Neural progenitor cell (in vitro differentiated cells): ENCODE data around the gene TMPRSS13. TPM values are rescaled to one million over a fixed set of nuclear protein-coding genes. Genes with fewer than 3 reads are reported as not detected.

Experiments
- DNase-seq: peaks from one replicate; pipeline ENCODE4 v3.0.0-alpha.2; 2016; ENCODE audit warnings: low spot score
- H2AFZ ChIP-seq: fragments of 200-600 bp; sonication (generic); replicated peaks from 2 replicates; pipeline ENCODE4 v1.6.1; 2016; ENCODE audit warnings: antibody characterized with exemption
- H3F3A ChIP-seq: fragments of 200-600 bp; sonication (generic); 2 replicates; pipeline ENCODE4 v1.6.1; 2016; ENCODE audit warnings: antibody characterized with exemption, low read depth
- H3K27ac ChIP-seq: fragments of 200-600 bp; sonication (generic); 2 replicates; pipeline ENCODE4 v1.5.1; 2016; ENCODE audit warnings: mild to moderate bottlenecking
- H3K27me3 ChIP-seq: fragments of 200-600 bp; sonication (generic); 2 replicates; pipeline ENCODE4 v1.6.1; 2016; ENCODE audit warnings: mild to moderate bottlenecking, moderate library complexity
- H3K36me3 ChIP-seq: fragments of 200-600 bp; sonication (generic); 2 replicates; pipeline ENCODE4 v1.5.1; 2016
- H3K4me1 ChIP-seq: fragments of 200-600 bp; sonication (generic); 2 replicates; pipeline ENCODE4 v1.6.1; 2016; ENCODE audit warnings: mixed run types
- H3K4me2 ChIP-seq: fragments of 200-600 bp; sonication (generic); 2 replicates; pipeline ENCODE4 v1.6.1; 2016
- H3K4me3 ChIP-seq: fragments of 200-600 bp; sonication (generic); 2 replicates; pipeline ENCODE4 v1.5.1; 2016
- H3K79me2 ChIP-seq: fragments of 200-600 bp; sonication (generic); 2 replicates; pipeline ENCODE4 v1.6.1; 2016; ENCODE audit warnings: low read depth
- H3K9ac ChIP-seq: fragments of 200-600 bp; sonication (generic); 2 replicates; pipeline ENCODE4 v1.6.1; 2016
- H3K9me3 ChIP-seq: fragments of 200-600 bp; sonication (generic); 2 replicates; pipeline ENCODE4 v1.5.1; 2016; ENCODE audit warnings: low read depth
- H4K20me1 ChIP-seq: fragments of 200-600 bp; sonication (generic); 2 replicates; pipeline ENCODE4 v1.6.1; 2016; ENCODE audit warnings: low read depth
- H3K27ac Mint-ChIP-seq: 3 replicates; pipeline ENCODE4 v1.8.0; 2021; ENCODE audit warnings: mixed read lengths
- H3K27me3 Mint-ChIP-seq: 2 replicates; pipeline ENCODE4 v1.8.0; 2022; ENCODE audit warnings: low read depth, mild to moderate bottlenecking, inconsistent platforms, moderate library complexity, mixed read lengths; ENCODE audit not compliant: insufficient read depth
- H3K36me3 Mint-ChIP-seq: 3 replicates; pipeline ENCODE4 v1.8.0; 2021; ENCODE audit warnings: mixed read lengths
- H3K4me1 Mint-ChIP-seq: 3 replicates; pipeline ENCODE4 v1.8.0; 2021; ENCODE audit warnings: mixed read lengths
- H3K4me3 Mint-ChIP-seq: 3 replicates; pipeline ENCODE4 v1.8.0; 2021; ENCODE audit warnings: mild to moderate bottlenecking, moderate library complexity, mixed read lengths
- H3K9me3 Mint-ChIP-seq: 3 replicates; pipeline ENCODE4 v1.8.0; 2020; ENCODE audit warnings: mixed read lengths
- CTCF ChIP-seq: fragments of 200-600 bp; sonication (generic); IDR thresholded peaks from 2 replicates; pipeline ENCODE4 v1.5.1; 2017; ENCODE audit warnings: antibody characterized with exemption, mild to moderate bottlenecking
- EZH2 ChIP-seq: fragments of 200-600 bp; sonication (generic); IDR thresholded peaks from 2 replicates; pipeline ENCODE4 v1.6.1; 2017; ENCODE audit warnings: antibody characterized with exemption, mild to moderate bottlenecking, moderate library complexity
- EZH2phosphoT487 ChIP-seq: fragments of 200-600 bp; sonication (generic); IDR thresholded peaks from 2 replicates; pipeline ENCODE4 v1.6.1; 2017; ENCODE audit warnings: antibody characterized with exemption
- total RNA-seq: library from RNA; depleted of rRNA; stranded (reverse); fragments of >200 nt; gene quantifications from 2 replicates; pipeline ENCODE4 v1.2.3, GENCODE V29; 2015; ENCODE audit warnings: low replicate concordance

The TMPRSS13 gene
- total RNA-seq, 1 donor from 2014 or later, result not detected

- no peak overlapping the region for H2AFZ ChIP-seq
- no peaks in the 10 kb centered on the region for H3K4me1 ChIP-seq
- Mint-ChIP-seq H3K4me3 (no peak overlapping the region), H3K27ac (no peak overlapping the region), H3K36me3 (no peaks in the 10 kb centered on the region), H3K27me3 (peaks cover 2% of the 10 kb centered on the region), H3K4me1 (peaks cover 3% of the 10 kb centered on the region), H3K9me3 (no peaks in the 10 kb centered on the region)
- no peak overlapping the region for H3K4me3 ChIP-seq
- no peak for DNase-seq
- TF ChIP-seq EZH2 (no peak), CTCF (no peak), EZH2phosphoT487 (no peak)
- H3K27me3 ChIP-seq, result no peaks in the 10 kb centered on the region
- no peak overlapping the region for H3K4me2 ChIP-seq
- no peak overlapping the region for H3K9ac ChIP-seq
- H4K20me1 ChIP-seq, result no peaks in the 10 kb centered on the region
- no peak overlapping the region for H3K27ac ChIP-seq
- no peaks in the 10 kb centered on the region for H3F3A ChIP-seq
- no peaks in the 10 kb centered on the region for H3K9me3 ChIP-seq
- H3K79me2 ChIP-seq, result no peaks in the 10 kb centered on the region
- H3K36me3 ChIP-seq, result no peaks in the 10 kb centered on the region
These were observed 40.2 kb upstream of the TMPRSS13 start for GRCh38 chr11:117969160-117969991.

GRCh38 chr11:117966908-117967307 lies 37.7 kb upstream of the TMPRSS13 start:
- Mint-ChIP-seq H3K4me3 (no peak overlapping the region), H3K27ac (no peak overlapping the region), H3K27me3 (peaks cover 2% of the 10 kb centered on the region), H3K9me3 (no peaks in the 10 kb centered on the region), H3K4me1 (no peaks in the 10 kb centered on the region), H3K36me3 (no peaks in the 10 kb centered on the region)
- H3K27ac ChIP-seq, result no peak overlapping the region
- no peak for TF ChIP-seq EZH2
- no peak for TF ChIP-seq CTCF
- no peak for TF ChIP-seq EZH2phosphoT487
- no peaks in the 10 kb centered on the region for H3F3A ChIP-seq
- H3K36me3 ChIP-seq, result no peaks in the 10 kb centered on the region
- H4K20me1 ChIP-seq, result no peaks in the 10 kb centered on the region
- H3K4me1 ChIP-seq, result no peaks in the 10 kb centered on the region
- no peaks in the 10 kb centered on the region for H3K79me2 ChIP-seq
- no peak for DNase-seq
- no peak overlapping the region for H3K9ac ChIP-seq
- H3K9me3 ChIP-seq, result no peaks in the 10 kb centered on the region
- H3K4me2 ChIP-seq, result no peak overlapping the region
- no peak overlapping the region for H3K4me3 ChIP-seq
- no peak overlapping the region for H2AFZ ChIP-seq
- no peaks in the 10 kb centered on the region for H3K27me3 ChIP-seq

GRCh38 chr11:117962826-117963225 lies 33.6 kb upstream of the TMPRSS13 start:
- Mint-ChIP-seq H3K27ac (no peak overlapping the region), H3K4me3 (no peak overlapping the region), H3K4me1 (no peaks in the 10 kb centered on the region), H3K27me3 (peaks cover 3% of the 10 kb centered on the region), H3K9me3 (peaks cover 3% of the 10 kb centered on the region), H3K36me3 (no peaks in the 10 kb centered on the region)
- H3K27ac ChIP-seq, result no peak overlapping the region
- H3K4me3 ChIP-seq, result no peak overlapping the region
- H2AFZ ChIP-seq, result no peak overlapping the region
- H3K9me3 ChIP-seq, result no peaks in the 10 kb centered on the region
- DNase-seq, result no peak
- no peak overlapping the region for H3K9ac ChIP-seq
- H4K20me1 ChIP-seq, result no peaks in the 10 kb centered on the region
- no peak overlapping the region for H3K4me2 ChIP-seq
- no peak for TF ChIP-seq EZH2
- TF ChIP-seq EZH2phosphoT487, result no peak
- H3K27me3 ChIP-seq, result no peaks in the 10 kb centered on the region
- H3K4me1 ChIP-seq, result no peaks in the 10 kb centered on the region
- H3F3A ChIP-seq, result no peaks in the 10 kb centered on the region
- H3K36me3 ChIP-seq, result no peaks in the 10 kb centered on the region
- H3K79me2 ChIP-seq, result no peaks in the 10 kb centered on the region

- Mint-ChIP-seq H3K36me3 (no peaks in the 10 kb centered on the region), H3K4me1 (no peaks in the 10 kb centered on the region), H3K27me3 (peaks cover 3% of the 10 kb centered on the region), H3K4me3 (no peak overlapping the region), H3K9me3 (peaks cover 7% of the 10 kb centered on the region), H3K27ac (no peak overlapping the region)
- Histone ChIP-seq H3K9ac (no peak overlapping the region), H3K9me3 (no peaks in the 10 kb centered on the region), H3K36me3 (no peaks in the 10 kb centered on the region), H3K27me3 (no peaks in the 10 kb centered on the region), H2AFZ (no peak overlapping the region), H3K79me2 (no peaks in the 10 kb centered on the region), H3F3A (no peaks in the 10 kb centered on the region), H3K4me2 (no peak overlapping the region), H3K27ac (no peak overlapping the region), H3K4me1 (no peaks in the 10 kb centered on the region), H3K4me3 (no peak overlapping the region), H4K20me1 (no peaks in the 10 kb centered on the region)
- no peak for TF ChIP-seq EZH2
- TF ChIP-seq EZH2phosphoT487, result no peak
- no peak for TF ChIP-seq CTCF
- DNase-seq, result no peak
These were observed 32.7 kb upstream of the TMPRSS13 start for GRCh38 chr11:117961896-117962295.
